ENCODE results near the gene TPSAB1.

Gene TPSAB1

GRCh38 chr16:1211451-1212268 is 28.8 kb upstream of the TPSAB1 start:
- DNase-seq: no peak

- no peak for DNase-seq
These were observed 27.8 kb upstream of the TPSAB1 start for GRCh38 chr16:1212616-1213194.

- no peak for DNase-seq
These were observed 27.3 kb upstream of the TPSAB1 start for GRCh38 chr16:1213231-1213630.

- DNase-seq: no peak
These were observed 26.6 kb upstream of the TPSAB1 start for GRCh38 chr16:1213796-1214372.

- no peak for DNase-seq
These were observed 25.8 kb upstream of the TPSAB1 start for GRCh38 chr16:1214719-1215118.

- no peak for DNase-seq
These were observed 24.8 kb upstream of the TPSAB1 start for GRCh38 chr16:1215574-1216295.

- no peak for DNase-seq
These were observed 24.2 kb upstream of the TPSAB1 start for GRCh38 chr16:1216296-1216619.

- no peak for DNase-seq
These were observed 23.7 kb upstream of the TPSAB1 start for GRCh38 chr16:1216681-1217400.

- no peak for DNase-seq
These were observed 23.0 kb upstream of the TPSAB1 start for GRCh38 chr16:1217526-1217925.

- no peak for DNase-seq
These were observed 22.2 kb upstream of the TPSAB1 start for GRCh38 chr16:1218061-1218929.

- no peak for DNase-seq
These were observed 21.4 kb upstream of the TPSAB1 start for GRCh38 chr16:1218930-1219611.

- no peak for DNase-seq
These were observed 20.3 kb upstream of the TPSAB1 start for GRCh38 chr16:1220098-1220728.

GRCh38 chr16:1220841-1221627 is 19.5 kb upstream of the TPSAB1 start:
- DNase-seq: no peak

GRCh38 chr16:1221628-1222552 is 18.6 kb upstream of the TPSAB1 start:
- no peak for DNase-seq

GRCh38 chr16:1222553-1223354 is 17.8 kb upstream of the TPSAB1 start:
- no peak for DNase-seq

GRCh38 chr16:1223355-1224214 is 16.9 kb upstream of the TPSAB1 start:
- no peak for DNase-seq

- no peak for DNase-seq
These were observed 15.9 kb upstream of the TPSAB1 start for GRCh38 chr16:1224558-1224957.
